COR-L47 (cell line): Measurements from ENCODE around the gene PSTPIP1.

Experiments
- DNase-seq: peaks from one replicate; lab custom pipeline; 2025; lab: John Stamatoyannopoulos, UW

The PSTPIP1 gene

DNA sequence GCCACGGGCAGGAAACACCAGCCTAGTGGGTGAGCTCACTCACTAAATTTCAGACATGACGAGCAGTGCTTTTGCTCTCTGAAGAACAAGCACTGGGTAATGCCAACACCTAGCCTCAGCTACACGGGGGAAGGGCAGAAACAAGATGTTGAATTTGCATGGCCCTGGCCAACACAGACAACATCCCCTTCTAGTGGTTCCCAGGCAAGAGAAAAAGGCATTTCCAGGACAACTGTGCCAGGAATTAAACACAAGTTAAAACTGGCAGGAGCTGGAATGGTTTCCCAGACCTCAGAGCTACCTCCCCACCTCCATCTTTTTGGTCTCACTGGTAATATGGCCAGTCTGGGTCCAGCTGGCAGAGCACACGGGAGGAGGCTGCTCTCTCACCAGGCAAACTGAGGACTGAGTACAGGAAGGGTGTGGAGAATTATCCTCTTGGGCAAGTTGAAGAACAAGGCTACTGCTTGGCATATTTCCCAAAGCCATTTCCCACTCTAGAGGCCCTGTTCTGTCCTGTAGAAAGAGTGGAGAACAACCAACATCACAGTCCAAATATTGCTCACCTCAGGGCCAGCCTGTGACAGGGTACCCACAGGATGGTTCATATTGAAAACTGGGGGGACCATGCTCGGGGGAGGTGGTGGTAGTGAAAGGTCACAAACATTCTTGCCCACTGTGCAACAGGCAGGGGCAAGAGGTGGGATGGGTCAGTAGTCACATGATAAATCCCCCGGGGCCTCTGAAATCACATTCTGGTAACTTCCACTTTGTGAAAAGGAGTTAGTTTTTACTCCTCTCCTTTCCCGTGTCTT lies 49.5 kb downstream of the PSTPIP1 start:
- no peak for DNase-seq

DNA sequence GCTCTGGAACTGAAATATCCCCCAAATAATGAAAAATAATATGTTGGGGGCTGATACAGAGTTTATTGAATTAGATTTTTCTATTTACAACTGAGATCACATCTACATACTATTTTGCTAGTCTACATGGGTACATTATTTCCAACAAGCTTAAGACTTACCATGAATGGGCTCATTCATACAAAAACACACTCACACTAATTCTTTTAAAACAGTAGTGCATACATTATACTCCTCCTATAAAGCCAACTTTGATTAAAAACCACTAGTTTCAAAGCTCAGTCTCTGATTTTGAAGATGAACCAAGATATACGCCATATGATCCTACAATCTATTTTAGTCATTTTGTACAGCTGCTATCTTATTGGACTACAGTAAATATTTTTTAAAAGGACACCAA lies 51.1 kb downstream of the PSTPIP1 start:
- DNase-seq, result no peak

DNA sequence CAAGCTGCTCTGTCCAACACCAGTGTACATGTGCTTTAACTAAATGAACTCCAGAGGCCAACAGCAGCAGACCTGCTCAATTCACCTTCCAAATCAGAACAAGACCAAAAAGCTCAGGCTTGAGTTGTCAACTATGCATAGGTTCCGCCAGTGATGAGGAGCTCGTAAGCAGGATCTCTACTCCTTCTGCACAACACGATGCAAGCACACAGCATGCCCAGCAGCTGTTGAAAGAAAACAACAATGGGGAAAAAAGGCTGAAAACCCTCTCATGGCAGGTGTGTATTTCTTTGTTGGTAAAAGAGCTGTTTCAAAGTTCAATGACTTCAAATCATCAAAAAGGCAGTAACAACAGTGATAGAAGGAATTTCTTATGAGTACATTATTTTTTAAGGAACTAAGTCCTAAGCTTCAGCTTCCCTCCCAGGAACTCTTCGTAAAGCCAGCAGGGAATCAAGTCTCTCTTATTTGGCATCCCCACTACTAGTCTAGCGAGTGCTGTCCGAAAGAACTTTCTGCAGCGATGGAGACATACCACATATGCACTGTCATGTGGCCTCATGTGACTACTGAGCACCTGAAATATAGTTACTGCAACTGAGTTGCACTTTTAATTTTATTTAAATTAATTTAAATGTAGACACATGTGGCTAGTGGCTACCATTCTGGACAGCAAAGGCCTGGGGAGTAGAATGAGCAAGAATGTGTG lies 51.9 kb downstream of the PSTPIP1 start:
- no peak for DNase-seq

DNA sequence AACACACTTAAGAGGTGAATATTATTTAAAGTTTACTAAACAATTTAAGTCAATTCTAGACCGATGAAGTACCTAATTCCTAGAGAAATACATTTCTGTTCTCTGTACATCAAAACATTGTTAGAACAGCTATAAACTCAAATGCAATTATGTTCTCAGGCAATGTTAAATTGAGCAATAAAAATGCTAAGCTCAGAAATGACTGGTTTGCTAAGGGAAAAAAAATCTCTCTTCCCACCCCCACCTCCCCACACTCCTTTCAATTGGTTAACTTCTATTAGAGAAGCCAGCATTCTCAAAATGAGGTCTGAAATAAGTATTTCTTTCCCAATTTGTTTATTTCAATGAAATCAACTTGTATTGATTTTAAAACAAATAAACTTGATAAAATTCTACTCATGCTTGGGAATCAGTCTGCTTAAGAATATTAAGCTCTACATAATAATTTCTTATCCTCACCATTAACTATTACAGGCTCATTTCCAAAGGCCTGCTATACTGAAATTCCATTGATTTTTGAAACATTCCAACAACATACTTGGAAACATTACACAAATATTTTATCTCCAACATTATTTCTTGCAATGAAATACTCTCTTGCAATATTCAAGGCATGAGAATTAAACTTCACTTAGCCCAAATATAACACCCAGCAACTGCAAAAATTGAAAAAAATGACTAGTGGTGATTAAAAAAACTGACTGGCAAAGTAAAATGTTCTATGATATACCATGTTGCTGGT lies 53.4 kb downstream of the PSTPIP1 start:
- DNase-seq, result no peak

DNA sequence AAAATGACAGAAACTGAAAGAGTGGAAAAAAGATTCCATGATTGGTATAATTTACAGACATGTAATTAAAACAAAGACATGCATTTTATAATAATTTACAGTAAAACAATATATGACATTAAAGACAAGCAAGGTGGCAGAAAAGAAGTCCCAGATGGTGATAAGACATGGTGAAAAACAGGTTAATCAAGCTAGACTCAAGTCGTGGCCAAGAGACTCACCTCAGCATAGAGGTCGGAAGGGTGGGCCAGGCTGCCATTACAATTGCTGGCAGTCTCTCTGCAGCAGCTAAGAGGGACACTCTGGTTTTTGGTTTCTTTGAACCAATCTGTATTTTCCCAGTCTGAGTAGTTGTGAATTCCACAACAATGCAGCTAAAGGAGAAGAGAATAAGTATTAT lies 57.6 kb downstream of the PSTPIP1 start:
- no peak for DNase-seq

DNA sequence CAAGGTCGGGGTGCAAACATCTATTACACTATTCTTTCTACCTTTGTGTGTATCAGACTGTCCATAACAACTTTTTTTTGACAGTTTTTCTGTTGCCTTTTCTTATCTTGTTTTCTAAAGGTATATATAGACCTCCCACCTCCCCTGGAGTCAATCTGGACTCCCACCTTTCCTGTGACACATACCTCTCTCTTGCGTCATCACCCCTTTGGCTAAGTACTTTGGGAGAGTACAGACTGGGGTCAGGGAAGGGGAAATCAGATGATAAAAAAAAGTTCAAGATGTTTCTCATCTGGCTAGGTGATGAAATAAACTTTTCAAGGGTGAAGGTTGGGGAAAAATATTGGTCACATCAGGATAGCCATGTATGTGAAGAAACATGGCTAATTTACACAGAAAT lies 58.8 kb downstream of the PSTPIP1 start:
- no peak for DNase-seq

GRCh38 chr15:77057072-77057471 lies 62.1 kb downstream of the PSTPIP1 start:
- no peak for DNase-seq

DNA sequence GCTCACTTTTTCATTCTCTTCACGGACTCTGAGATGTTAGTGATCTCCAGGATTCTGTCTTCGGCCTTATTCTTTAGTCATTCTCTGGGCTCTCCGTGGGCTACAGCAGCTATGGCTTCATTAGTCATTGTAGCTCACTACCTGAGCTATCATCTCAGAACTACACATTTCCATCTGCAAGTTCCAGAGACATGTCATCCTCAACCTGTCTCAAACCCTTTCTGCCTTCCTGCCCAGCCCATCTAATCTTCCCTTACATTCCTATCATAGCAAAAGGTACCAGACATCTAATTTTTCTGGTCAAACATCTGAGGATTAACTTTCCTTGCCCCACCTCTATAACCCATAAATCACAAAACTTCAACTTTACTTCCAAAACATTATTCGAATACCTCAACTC lies 62.8 kb downstream of the PSTPIP1 start:
- no peak for DNase-seq

DNA sequence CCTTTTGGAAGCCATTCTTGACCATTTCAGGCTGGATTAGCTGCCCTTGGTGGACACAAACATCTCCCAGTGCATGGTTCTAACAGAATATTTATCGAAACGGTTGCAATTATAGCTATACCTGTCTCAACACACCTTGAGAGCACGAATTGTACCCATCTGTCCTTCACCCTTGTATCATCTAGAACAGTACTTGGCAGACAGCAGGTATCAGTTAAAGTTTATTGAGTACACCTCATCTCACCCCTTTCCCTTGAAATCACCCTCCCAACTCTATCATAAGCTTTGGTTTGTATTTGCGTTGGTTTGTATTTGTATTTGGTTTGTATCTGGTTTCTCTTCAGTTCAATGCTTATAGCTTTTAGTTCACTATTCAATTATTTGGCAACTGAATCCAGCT lies 63.5 kb downstream of the PSTPIP1 start:
- no peak for DNase-seq

DNA sequence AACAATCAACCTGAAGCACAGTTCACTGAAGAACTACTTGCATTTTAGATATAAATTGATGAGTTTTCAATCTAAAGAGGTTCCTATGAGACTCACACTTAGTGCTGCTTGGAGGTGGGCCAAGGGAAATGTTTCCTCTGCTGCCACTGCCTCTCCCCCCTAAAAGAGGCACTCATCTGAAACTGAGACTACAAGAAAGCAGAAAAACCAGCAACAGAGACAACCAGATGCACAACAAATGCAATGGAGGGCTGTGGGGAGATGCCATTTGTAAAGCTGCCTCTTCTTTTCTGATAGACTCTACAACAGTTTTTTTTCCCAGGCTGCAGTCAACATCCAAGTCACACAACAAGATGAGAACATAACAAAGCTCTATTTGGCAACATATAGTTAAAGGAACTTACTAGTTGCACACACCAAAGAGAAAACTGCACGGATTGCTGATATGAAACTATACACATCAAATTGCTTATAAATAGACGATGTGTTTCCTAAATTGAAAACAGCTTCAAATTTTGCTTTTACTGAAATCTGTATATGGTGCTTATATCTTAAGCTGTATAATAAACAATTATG lies 64.9 kb downstream of the PSTPIP1 start:
- no peak for DNase-seq

DNA sequence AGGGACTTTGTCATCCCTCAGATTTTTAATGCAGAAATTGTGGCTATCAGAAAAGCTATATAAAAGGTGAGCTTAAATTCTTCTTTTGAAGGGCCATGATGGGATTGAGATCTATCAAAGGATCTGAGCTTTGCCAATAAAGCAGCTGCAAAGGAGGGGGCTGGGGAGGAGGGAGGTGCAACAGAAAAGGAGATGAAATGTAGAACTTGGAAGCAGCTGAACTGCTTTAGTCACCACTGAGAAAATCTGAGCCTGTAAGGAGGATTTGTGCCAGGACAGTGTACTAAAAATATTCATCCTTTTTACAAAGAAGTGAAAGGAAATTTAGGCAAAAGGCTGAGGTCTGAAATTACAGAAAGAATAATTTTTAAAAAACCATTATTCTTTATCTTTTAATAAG lies 65.6 kb downstream of the PSTPIP1 start:
- DNase-seq, result no peak

GRCh38 chr15:77063249-77063648 lies 68.3 kb downstream of the PSTPIP1 start:
- DNase-seq, result no peak

DNA sequence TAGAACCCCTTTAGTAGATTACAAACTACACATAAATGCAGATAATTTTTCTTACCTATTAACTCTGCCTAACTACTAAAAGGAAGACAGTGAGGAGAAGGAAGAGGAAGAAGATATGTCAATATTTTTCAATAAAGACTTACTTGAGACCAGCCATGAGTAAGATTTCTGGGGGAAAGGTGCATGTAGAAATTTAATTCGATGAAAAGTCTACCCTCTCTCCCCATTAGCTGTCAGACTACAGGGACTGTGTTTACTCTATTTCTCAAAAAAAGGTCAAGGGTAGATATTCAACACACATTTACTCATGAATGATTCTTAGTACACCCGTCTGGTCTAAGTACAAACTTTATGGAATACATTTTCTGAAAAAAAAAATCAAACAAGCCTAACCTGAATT lies 69.1 kb downstream of the PSTPIP1 start:
- no peak for DNase-seq

GRCh38 chr15:77064539-77065308 lies 69.8 kb downstream of the PSTPIP1 start:
- no peak for DNase-seq

DNA sequence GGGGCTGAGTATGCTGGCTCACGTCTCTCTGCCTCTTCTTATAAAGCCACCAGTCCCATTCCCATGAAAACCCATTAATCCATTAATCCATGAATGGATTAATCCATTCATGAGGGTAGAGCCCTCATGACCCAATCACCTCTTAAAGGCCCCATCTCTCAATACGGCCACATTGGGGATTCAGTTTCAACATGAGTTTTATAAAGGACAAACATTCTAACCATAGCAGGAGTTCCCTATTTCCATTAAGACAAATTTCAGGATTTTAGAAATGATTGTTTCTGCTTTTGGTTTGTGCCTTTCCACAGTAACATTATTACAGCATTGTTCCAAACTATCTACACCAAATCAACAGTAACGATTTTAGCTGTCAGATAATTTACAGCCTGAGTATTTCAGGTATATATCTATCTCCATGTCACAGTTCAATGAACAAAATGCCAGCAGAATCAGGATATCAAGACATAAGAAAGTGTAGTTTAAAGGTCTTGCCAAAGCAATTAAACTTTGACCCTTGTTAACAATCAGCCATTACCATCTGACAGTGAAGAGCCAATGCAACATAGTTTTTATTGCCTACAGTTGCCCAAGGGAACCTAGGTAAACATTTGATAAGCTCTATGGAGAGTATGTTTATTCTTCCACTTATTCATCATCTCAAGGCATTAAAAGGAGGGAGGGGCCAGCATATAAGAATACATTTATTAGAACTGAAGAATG lies 72.2 kb downstream of the PSTPIP1 start:
- no peak for DNase-seq

GRCh38 chr15:77067691-77068367 lies 72.9 kb downstream of the PSTPIP1 start:
- DNase-seq, result no peak

GRCh38 chr15:77068633-77069032 lies 73.7 kb downstream of the PSTPIP1 start:
- no peak for DNase-seq

DNA sequence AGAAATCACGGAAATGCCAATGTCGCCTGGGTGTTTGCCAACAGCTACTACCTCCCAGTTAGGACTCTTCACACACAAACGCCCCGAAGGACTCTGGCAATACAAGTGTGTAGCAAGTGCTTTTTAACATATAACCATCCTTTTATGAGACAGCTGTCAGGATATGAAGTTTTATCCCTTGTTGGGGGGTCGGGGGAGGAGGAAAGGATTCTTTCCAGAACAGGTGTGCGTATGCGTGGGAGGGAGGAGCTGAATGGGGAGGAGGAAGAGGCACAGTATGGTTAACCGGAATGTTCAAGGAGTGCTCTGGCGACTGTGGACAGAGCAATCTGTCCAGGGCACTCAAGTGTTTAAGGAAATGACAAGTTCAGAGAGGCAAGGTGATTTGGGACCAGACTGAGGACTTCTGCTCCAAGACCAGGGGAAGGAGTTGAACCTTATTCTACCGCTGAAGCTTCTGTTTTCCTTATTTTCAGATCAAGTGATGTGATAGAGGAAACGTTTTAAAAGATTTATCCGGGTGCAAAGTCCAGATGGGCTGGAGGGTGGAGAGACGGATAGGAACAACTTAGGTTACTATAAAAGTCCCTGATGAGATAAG lies 74.7 kb downstream of the PSTPIP1 start:
- DNase-seq, result no peak

DNA sequence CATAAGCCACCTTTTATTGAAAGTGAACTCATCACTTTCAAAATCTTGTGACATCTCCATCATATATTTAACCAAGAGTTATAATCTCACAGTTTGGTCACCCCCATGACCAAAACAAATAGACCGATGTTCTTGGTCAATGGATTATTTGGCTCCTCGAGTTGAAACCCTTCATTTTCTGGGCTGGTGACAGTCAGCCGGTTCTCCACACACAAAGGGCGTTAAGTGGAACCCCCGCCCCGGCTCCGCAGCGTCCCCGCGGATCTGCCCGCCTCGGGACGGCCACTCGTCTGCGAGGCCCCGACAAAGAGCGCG lies 75.2 kb downstream of the PSTPIP1 start:
- DNase-seq, result no peak
